ENCODE data around the gene GABRA5.

Gene GABRA5

DNA sequence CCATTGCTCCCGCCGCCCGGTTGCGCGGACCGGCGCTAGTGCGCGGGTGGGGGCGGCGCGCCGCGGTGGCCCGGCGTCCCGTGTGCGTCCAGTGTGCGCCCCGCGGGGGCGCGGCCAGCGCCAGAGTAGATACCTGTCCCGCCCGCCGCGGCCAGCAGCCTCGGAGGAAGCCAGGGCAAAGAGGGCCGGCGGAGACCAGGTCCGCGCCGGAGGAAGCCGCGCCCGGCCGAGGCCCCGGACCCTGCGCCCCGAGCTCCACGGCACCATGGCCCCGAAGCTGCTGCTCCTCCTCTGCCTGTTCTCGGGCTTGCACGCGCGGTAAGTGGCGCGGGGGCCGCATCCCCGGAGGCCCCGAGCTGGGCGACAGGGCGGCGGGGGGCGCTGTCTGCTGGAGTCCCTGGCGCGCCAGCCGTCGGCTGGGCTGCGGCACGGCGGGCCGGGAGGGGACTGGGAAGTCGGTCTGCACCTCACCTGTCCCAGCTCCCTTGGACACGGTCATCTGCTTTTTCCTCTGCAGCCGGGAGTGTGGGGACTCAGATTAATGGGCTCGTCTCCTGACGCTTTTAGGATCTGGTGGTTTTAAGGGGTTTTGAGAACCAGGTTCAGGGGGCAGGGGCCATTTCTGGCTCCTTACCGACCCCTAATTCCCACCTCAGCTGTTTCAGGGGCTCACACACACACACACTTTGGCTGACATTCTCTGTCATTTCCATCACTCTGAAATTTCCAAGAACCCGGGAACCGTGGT is 104.6 kb downstream of the GABRA5 start:
- ATAC-seq (ENCODE audit: low read depth) (0 out of 3 replicates have a peak, but pooled peaks have one; percentile 30), DNase-seq (ENCODE audit: low spot score) (no peak)
- Histone ChIP-seq H3K36me3 (ENCODE audit: low read depth) (no peaks in the 10 kb centered on the region), H3K4me3 (ENCODE audit: severe bottlenecking) (peak overlapping the region; percentile 7), H3K27ac (ENCODE audit: poor library complexity, severe bottlenecking) (no peak overlapping the region), H3K9me3 (ENCODE audit: severe bottlenecking) (no peaks in the 10 kb centered on the region), H3K27me3 (ENCODE audit: insufficient read depth, poor library complexity, severe bottlenecking) (peaks cover 63% of the 10 kb centered on the region), H3K4me1 (ENCODE audit: insufficient read depth, poor library complexity, severe bottlenecking) (no peaks in the 10 kb centered on the region)
- TF ChIP-seq, protein P1, sequence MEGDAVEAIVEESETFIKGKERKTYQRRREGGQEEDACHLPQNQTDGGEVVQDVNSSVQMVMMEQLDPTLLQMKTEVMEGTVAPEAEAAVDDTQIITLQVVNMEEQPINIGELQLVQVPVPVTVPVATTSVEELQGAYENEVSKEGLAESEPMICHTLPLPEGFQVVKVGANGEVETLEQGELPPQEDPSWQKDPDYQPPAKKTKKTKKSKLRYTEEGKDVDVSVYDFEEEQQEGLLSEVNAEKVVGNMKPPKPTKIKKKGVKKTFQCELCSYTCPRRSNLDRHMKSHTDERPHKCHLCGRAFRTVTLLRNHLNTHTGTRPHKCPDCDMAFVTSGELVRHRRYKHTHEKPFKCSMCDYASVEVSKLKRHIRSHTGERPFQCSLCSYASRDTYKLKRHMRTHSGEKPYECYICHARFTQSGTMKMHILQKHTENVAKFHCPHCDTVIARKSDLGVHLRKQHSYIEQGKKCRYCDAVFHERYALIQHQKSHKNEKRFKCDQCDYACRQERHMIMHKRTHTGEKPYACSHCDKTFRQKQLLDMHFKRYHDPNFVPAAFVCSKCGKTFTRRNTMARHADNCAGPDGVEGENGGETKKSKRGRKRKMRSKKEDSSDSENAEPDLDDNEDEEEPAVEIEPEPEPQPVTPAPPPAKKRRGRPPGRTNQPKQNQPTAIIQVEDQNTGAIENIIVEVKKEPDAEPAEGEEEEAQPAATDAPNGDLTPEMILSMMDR (IDR thresholded peaks at IDR 0.05; ENCODE audit: poor library complexity, severe bottlenecking), result no peak

DNA sequence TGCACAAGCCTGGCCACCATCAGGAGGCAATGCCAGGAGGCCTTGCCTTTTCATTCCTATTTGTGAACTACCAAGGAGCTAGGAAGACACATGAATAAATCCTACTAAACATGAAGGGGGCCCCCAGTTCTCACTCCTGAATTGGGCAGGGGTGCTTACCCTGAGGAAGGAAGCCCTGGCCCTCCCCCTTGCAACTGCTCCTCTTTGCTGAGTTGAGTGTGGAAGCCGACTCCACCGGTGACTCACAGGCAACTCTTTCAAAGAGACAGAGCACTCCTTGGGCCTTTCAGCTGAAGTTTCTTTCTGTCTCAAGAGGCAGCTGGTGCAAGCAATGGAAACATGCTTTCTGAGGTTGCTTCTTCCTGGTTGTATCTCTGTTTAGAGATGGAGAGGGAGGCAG is 105.8 kb downstream of the GABRA5 start:
- Histone ChIP-seq H3K27me3 (ENCODE audit: insufficient read depth, poor library complexity, severe bottlenecking) (peaks cover 59% of the 10 kb centered on the region), H3K27ac (ENCODE audit: poor library complexity, severe bottlenecking) (no peak overlapping the region), H3K4me1 (ENCODE audit: insufficient read depth, poor library complexity, severe bottlenecking) (no peaks in the 10 kb centered on the region), H3K4me3 (ENCODE audit: severe bottlenecking) (no peak overlapping the region), H3K36me3 (ENCODE audit: low read depth) (no peaks in the 10 kb centered on the region), H3K9me3 (ENCODE audit: severe bottlenecking) (no peaks in the 10 kb centered on the region)
- ATAC-seq (ENCODE audit: low read depth), result no peak
- TF ChIP-seq, protein P1 (IDR thresholded peaks at IDR 0.05; ENCODE audit: poor library complexity, severe bottlenecking), result no peak
- DNase-seq (ENCODE audit: low spot score), result no peak

DNA sequence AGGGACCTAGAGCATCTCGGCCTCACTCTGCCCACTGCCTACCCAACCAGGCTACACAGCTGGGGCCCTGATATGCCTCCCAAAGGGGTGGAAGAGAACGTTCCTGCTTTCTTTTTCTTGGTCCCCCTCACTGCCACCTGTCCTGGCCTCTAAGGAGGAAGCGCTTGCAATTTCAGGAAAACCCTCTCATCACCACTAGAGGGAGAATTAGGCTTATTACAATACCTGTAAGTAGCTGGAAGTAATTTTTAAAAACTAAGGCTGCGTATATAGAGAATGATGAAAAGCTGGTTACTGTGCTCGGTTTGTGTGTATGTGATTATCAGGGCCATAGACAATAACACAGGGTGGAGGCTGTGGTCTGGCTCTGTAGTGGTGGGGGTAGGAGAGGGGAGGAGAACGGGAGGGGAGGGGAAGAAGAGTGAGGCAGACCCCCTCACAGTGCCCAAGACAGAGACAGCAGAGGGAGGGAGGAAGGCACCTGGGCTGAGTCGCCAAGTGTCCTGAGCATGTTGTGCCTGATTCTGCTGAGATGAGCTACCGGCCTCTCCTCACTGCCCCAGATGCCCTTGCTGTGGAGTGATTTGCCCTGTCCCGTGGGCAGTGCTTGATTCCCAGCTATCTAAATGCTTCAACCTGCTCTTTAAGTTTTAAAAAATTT is 107.4 kb downstream of the GABRA5 start:
- Histone ChIP-seq H3K4me3 (ENCODE audit: severe bottlenecking) (no peak overlapping the region), H3K9me3 (ENCODE audit: severe bottlenecking) (no peaks in the 10 kb centered on the region), H3K4me1 (ENCODE audit: insufficient read depth, poor library complexity, severe bottlenecking) (no peaks in the 10 kb centered on the region), H3K27me3 (ENCODE audit: insufficient read depth, poor library complexity, severe bottlenecking) (peaks cover 54% of the 10 kb centered on the region), H3K36me3 (ENCODE audit: low read depth) (no peaks in the 10 kb centered on the region), H3K27ac (ENCODE audit: poor library complexity, severe bottlenecking) (no peak overlapping the region)
- ATAC-seq (ENCODE audit: low read depth) (peak; percentile 59), DNase-seq (ENCODE audit: low spot score) (no peak)
- TF ChIP-seq, protein P1 (IDR thresholded peaks at IDR 0.05; ENCODE audit: poor library complexity, severe bottlenecking), result peak; percentile 66

DNA sequence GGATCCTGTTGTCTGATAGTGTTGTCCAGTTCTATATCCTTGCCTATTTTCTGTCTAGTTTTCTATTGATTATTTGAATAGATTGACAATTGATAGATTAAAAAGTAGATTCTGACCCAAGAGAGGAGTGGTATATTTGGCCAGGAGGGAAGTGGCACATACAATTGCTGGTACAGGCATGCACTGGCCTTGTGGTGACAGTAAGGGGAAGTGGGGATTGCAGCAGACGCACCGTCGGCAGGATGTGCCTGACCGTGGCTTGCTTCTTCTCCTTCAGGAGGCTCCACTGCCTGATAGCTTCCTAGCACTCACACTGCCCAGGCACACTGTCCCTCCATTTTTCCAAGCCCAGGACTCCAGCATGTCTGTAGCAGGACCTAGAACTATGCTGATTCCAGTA is 114.6 kb downstream of the GABRA5 start:
- Histone ChIP-seq H3K27ac (ENCODE audit: poor library complexity, severe bottlenecking) (no peak overlapping the region), H3K9me3 (ENCODE audit: severe bottlenecking) (peaks cover 5% of the 10 kb centered on the region), H3K4me3 (ENCODE audit: severe bottlenecking) (no peak overlapping the region), H3K27me3 (ENCODE audit: insufficient read depth, poor library complexity, severe bottlenecking) (peaks cover 12% of the 10 kb centered on the region), H3K4me1 (ENCODE audit: insufficient read depth, poor library complexity, severe bottlenecking) (no peaks in the 10 kb centered on the region), H3K36me3 (ENCODE audit: low read depth) (no peaks in the 10 kb centered on the region)
- DNase-seq (ENCODE audit: low spot score) (no peak), ATAC-seq (ENCODE audit: low read depth) (no peak)
- TF ChIP-seq, protein P1 (IDR thresholded peaks at IDR 0.05; ENCODE audit: poor library complexity, severe bottlenecking), result no peak

DNA sequence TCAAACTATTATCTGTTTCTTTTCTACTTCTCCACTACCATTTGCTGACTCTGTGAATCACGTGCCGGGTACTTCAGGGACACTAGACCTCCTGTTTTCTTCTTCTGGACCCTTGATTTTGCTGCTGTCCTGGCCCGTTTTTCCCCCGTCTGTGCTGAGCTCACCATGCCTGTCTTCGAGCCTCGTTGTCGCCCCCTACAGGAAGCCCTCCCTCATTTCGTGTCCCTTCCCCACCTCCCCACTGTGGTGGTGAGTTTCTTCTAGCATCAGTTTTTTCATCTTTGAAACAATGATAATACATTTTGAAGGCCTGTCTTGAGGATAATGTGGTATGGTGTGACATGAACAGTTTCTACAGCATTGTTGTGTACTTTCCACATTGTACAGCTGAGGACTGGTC is 117.0 kb downstream of the GABRA5 start:
- TF ChIP-seq, protein P1 (IDR thresholded peaks at IDR 0.05; ENCODE audit: poor library complexity, severe bottlenecking), result no peak
- no peaks in the 10 kb centered on the region for H3K4me1 ChIP-seq (ENCODE audit: insufficient read depth, poor library complexity, severe bottlenecking)
- H3K27me3 ChIP-seq (ENCODE audit: insufficient read depth, poor library complexity, severe bottlenecking), result peaks cover 5% of the 10 kb centered on the region
- ATAC-seq (ENCODE audit: low read depth) (no peak), DNase-seq (ENCODE audit: low spot score) (no peak)
- H3K36me3 ChIP-seq (ENCODE audit: low read depth), result no peaks in the 10 kb centered on the region
- H3K4me3 ChIP-seq (ENCODE audit: severe bottlenecking), result no peak overlapping the region
- H3K9me3 ChIP-seq (ENCODE audit: severe bottlenecking), result peaks cover 5% of the 10 kb centered on the region
- no peak overlapping the region for H3K27ac ChIP-seq (ENCODE audit: poor library complexity, severe bottlenecking)
